Colon (tissue), 2 donors: ENCODE measurements around the gene CAPN10.

Experiments
- FAIRE-seq: peaks from 2 replicates; lab custom pipeline; 2012; peaks lifted over from hg19 to GRCh38; lab: Jason Lieb, UNC
- donor health status: control.
- donor health status: control.

The CAPN10 gene

GRCh38 chr2:240563951-240564560 lies 22.5 kb upstream of the CAPN10 start:
- no peak for FAIRE-seq

DNA sequence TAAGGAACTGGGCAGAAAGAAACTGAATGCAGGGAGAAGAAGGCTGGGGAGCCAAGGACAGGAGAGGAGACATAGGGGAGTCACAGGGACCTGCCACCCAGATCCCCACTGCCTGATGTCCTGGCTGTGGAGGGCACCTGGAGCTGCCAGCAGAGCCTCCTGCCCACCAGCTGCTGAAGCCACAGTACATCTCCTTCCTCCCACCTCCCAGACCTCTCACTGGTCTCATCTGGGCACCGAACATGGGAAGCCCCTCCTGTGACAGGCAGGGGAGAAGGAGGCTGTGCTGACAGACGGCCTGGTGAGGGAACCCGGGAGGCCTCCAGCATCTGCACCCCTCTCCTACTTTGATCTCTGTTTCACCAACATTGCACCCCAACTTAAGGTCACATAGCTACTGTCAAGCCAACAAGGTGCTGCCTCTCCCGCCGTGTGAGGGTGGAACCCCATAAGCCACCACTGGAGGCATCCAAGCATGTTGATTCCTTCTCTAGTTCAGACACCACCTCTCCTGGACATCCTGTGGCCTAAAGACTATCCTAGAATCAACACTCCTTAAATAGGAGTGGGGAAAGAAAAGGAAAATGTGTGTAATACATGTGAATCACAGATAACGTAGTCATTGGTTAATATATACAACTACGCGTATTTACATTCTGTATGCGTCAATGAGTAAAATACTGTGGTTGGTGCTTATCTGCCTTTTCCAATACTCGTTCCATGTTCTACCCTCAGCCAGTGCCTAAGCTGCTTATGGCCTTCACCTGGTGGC lies 21.8 kb upstream of the CAPN10 start:
- FAIRE-seq = no peak

- no peak for FAIRE-seq
These were observed 21.0 kb upstream of the CAPN10 start for GRCh38 chr2:240565333-240566202.

DNA sequence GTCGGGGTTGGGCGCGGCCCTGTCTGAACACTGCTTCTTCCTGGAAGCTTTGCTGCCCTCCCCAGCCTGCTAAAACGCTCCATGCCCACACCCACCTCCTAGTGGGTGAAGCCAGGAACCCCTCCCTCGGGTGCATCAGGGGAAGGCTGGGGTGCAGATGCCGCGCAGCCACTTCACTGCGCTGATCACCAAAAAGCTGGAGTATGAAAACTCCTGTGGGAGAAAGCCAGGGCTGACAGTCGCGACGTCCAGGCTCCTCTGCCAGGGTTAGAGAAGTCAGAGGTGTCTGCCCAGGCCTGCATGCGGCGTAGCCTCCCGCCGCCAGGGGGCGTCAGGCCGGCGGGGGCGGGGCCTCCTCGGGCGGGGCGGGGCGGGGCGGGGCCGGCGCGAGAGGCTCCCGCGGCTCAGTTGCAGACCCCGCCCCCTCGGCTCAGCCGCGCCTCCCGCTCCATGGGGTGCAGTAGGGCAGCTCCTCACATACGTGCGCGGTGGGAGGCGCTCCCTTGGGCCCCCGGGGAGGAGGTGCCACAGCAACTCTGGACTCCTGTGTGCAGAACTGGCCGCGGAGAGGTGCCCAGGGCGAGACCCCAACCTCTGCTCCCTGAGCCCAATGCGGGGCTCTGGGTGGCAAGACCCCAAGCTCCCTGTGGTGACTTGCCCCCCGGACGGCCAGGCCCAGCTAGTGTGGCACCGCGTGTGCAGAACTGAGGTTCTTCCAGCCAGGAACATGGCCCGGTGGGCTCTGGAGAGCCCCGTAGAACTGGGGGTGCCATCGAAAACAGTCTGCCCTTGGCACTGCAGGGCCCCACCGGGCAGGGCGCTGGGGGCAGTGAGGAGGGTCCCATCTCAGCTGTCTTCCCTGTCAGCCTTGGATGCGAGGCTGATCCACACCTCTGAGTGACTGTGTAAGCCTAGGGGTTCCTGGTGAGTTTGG lies 20.1 kb upstream of the CAPN10 start:
- FAIRE-seq = no peak

DNA sequence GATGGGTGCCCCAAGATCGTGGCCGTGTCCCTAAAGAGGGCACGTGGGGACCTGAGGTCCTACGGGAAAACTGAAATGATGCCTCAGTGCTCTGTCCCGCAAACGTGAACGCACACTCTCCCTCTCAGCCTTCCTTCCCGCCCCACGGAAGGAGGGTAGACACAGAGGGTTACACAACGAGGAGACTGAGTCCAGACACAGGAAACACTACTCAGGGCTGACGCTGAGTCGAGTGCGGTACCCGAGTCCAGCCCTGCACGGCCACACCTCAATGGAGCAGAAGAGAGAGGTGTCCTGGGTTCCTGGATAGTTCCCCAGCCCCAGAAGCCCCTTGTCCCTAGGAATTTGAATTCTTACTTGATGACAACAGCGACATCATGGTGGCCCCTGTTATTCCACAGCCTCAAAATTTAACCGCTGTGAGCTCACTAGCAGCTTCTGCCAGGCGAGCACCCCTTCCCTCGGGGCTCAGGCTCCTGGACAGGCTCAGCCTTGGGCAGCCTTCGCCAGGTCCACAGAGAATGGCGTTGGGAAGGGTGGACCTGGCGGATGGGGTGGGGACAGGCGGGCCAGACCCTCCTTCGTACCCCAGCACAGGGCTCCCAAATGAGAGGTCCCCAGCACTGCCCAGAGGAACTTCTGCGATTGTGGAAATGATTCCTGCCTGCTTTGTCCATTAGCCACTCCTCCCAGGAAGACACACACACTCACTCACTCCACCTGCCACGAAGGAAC lies 19.2 kb upstream of the CAPN10 start:
- no peak for FAIRE-seq

DNA sequence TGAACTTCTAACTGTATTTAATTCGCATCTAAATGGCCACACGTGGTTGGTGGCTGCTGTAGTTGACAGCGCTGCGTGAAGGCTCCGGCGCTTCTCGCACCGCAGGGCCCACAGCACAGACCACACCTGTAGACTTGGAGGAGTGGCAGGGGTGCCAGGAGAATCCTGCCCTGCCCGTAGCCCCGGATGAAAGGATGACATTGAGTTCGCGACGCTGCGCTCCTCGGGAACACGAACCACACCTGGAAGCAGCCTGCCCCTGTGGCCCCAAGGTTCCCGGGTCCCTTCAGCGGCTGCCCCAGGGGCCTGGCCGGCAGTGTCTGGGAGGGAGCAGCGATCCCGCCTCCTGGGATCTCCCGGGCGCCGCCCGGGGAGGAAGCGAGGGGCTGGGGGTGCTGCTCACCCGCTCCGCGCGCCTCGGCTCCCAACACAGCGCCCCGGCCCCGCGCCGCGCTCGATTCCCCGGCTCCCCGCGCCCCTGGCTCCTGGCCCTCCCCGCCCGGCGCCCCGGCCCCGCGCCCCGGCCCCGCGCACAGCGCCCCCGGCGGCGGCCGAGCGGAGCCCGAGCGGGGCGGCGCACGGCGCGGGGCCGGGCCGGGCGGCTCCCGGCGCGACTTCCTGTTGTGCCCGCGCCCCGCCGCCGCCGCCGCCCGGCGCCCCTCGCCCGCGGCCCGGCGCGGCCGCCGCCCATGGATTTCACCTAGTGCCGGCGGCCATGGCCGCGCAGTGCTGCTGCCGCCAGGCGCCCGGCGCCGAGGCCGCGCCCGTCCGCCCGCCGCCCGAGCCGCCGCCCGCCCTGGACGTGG lies 18.5 kb upstream of the CAPN10 start, which contains the start of gene RNPEPL1:
TSS of gene RNPEPL1 (plus strand) at position 613 of the 806 bp plus-strand sequence. CDS start at position 716, 103 bp downstream.
- no peak for FAIRE-seq

- no peak for FAIRE-seq
These were observed 17.6 kb upstream of the CAPN10 start for GRCh38 chr2:240568678-240569522.

GRCh38 chr2:240569523-240569997 lies 17.0 kb upstream of the CAPN10 start:
- FAIRE-seq = no peak

DNA sequence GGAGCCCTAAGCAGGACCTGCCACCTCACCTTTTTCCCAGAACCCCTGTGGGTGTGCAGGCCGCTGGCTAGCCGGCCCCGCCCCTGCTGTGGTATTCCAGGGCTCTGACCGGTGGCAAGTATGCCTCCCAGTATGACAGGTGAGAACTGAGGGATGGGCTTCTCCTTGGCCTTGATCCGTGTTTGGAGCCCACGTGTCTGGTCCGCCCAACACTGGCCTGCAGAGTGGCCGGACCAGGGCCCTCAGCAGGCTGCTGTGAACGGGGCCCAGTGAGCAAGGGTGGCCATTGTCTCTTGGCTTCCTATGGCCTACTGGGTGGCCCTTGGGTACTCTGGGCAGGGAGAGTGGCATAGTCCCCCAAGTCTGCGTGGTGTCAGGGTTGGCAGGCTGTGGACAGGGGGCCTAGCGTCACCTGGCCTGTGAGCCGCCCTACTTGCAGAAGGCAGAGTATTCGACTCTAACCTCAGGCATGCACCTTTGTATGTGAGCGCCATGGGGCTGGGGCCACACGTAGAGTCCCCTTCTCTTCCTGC lies 16.5 kb upstream of the CAPN10 start:
- FAIRE-seq = no peak

GRCh38 chr2:240570531-240571313 lies 15.8 kb upstream of the CAPN10 start:
- FAIRE-seq = no peak

GRCh38 chr2:240571314-240571973 lies 15.1 kb upstream of the CAPN10 start:
- no peak for FAIRE-seq

- FAIRE-seq = no peak
These were observed 14.1 kb upstream of the CAPN10 start for GRCh38 chr2:240572141-240573031.

- no peak for FAIRE-seq
These were observed 13.4 kb upstream of the CAPN10 start for GRCh38 chr2:240573071-240573515.

DNA sequence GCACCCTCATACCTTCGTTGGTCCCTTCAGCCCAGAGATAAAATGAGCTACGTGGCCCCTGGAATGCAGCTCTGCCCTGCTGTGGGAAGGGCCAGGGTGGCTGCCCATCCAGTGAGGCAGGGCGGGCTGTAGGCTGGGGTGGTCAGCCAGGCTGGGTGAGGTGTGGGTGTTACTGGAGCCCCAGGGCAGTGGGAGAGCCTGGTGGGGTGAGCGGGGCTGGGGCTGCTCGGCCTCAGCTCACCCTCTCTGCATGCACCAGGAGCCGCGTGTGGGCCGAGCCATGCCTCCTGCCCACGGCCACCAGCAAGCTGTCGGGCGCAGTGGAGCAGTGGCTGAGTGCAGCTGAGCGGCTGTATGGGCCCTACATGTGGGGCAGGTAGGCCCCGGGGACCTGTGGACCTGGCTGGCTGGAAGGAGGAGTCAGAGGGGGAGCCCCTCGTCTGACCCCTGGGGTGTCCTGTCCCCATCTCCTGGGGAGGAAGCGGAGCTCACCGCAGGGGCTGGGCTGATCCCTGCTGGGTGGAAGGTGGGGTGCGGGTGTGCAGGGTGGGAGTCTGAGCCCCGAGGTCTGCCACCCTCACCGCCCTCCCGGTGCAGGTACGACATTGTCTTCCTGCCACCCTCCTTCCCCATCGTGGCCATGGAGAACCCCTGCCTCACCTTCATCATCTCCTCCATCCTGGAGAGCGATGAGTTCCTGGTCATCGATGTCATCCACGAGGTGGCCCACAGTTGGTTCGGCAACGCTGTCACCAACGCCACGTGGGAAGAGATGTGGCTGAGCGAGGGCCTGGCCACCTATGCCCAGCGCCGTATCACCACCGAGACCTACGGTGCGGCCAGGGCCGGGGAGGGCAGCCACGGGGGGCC lies 12.8 kb upstream of the CAPN10 start:
- no peak for FAIRE-seq
